K562 (cell line): ENCODE results near the gene TMEM187. TPM values are rescaled to one million over a fixed set of nuclear protein-coding genes. Genes with fewer than 3 reads are reported as not detected.

Experiments
- HEY1 ChIP-seq: fragments of 250-450 bp; sonication (Bioruptor Pico); IDR thresholded peaks from 2 replicates; pipeline ENCODE4 v1.5.0; 2020; ENCODE audit warnings: mild to moderate bottlenecking, moderate library complexity, borderline replicate concordance
- NFXL1 ChIP-seq: fragments of 450-650 bp; formaldehyde crosslinking; IDR thresholded peaks from 2 replicates; pipeline ENCODE4 v1.4.0; 2021; ENCODE audit warnings: mild to moderate bottlenecking
- RB1 ChIP-seq: fragments of 450-650 bp; IDR thresholded peaks from 2 replicates; pipeline ENCODE4 v1.6.1; 2017; ENCODE audit warnings: low read depth, mild to moderate bottlenecking
- RBBP5 ChIP-seq: fragments of 200-600 bp; sonication (generic); IDR thresholded peaks from 2 replicates; pipeline ENCODE4 v1.6.1; 2012; ENCODE audit warnings: borderline replicate concordance, mild to moderate bottlenecking, low read length, control low read depth, inconsistent platforms; ENCODE audit not compliant: insufficient read depth, poor library complexity, severe bottlenecking
- polyA plus RNA-seq, 8 experiments: library from polyadenylated mRNA; depleted of rRNA in 4 of 8; stranded (reverse) in 5 of 8; unstranded in 3 of 8; fragments of >200 nt; fragmentation: Nextera tagmentation in 2 of 8; fragmentation: Illumina TruSeq in 1 of 8; extraction: Ambion mirVana in 2 of 8; extraction: Trizol in 1 of 8; gene quantifications; 2 replicates each; pipeline versions ENCODE4 v1.2.1 to v1.2.3, GENCODE V29; 2011 to 2014; ENCODE audit warnings: inconsistent platforms in 1 of 8, missing spikeins in 1 of 8
- total RNA-seq, 7 experiments: library from RNA; depleted of rRNA in 6 of 7; stranded (reverse); fragments of >200 nt in 6 of 7; fragmentation: Illumina TruSeq in 2 of 7; extraction: Trizol in 2 of 7; gene quantifications; 2 replicates each; pipeline versions ENCODE4 v1.2.1 to v1.2.3, GENCODE V29; 2011 to 2021; ENCODE audit warnings: low replicate concordance in 1 of 7
- TF ChIP-seq, protein P1 (sequence below): fragments of 200-600 bp; sonication (generic); IDR thresholded peaks from one replicate; pipeline ENCODE4 v1.6.1; 2012; ENCODE audit warnings: mild to moderate bottlenecking, low read depth, low read length, inconsistent platforms
- TF ChIP-seq, protein P2 (sequence below): fragments of 450-650 bp; IDR thresholded peaks from 2 replicates; pipeline ENCODE4 v1.6.1; 2018; ENCODE audit warnings: mild to moderate bottlenecking, low read depth; ENCODE audit not compliant: partially characterized antibody
- TF ChIP-seq, protein P3 (sequence below), 2 experiments: fragments of 250-450 bp in 1 of 2; fragments of 450-650 bp in 1 of 2; sonication (Bioruptor Pico) in 1 of 2; IDR thresholded peaks; 2 replicates each; pipeline versions ENCODE4 v1.6.1 to v1.8.0; 2016 to 2021; ENCODE audit warnings: mild to moderate bottlenecking in 2 of 2, moderate library complexity in 2 of 2, missing compliant biosample characterization in 1 of 2, missing genetic modification characterization in 1 of 2
- TF ChIP-seq, protein P4 (sequence below): fragments of 450-650 bp; conservative IDR thresholded peaks from 2 replicates; pipeline ENCODE4 v1.6.1; 2016; ENCODE audit warnings: missing genetic modification characterization, low read depth, mild to moderate bottlenecking, missing compliant biosample characterization, moderate library complexity
- TF ChIP-seq, protein P5 (sequence below): fragments of 450-650 bp; IDR thresholded peaks from 2 replicates; pipeline ENCODE4 v1.7.0; 2016; ENCODE audit warnings: borderline replicate concordance

Gene TMEM187
- total and polyA plus RNA-seq, 9 of the 15 experiments (the other 6 are each of a cell fraction or from before 2014, with no cell fraction given): 0.13 to 6.4 (median 1.6) TPM

DNA sequence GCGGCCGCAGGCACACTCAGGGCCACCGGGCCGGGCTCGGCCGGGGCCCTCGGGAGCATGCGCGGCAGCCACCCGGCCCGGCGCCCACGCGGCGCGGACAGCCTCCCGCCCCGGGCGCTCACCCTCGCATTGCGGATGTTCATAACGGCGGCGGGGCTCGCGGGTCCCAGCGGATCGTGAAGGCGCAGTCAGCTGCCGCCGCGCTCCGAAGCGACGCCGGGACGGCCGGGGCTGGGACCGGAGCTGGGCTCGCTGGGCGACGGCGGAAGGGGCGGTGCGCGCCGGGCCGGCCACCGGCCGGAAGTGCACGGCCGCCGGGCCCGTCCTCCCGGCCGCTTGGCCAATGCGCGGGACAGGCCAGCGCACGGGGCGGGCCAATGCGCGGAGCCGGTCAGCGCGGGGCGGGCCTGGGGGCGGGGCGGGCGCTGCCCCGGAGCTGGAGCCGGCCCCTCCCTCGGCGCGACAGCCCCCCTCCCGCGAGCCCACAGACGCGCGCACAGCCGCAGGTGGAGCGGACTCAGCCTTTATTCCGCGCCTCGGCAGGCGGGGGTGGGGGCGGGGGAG, 37.7 kb upstream of the TMEM187 start, which contains the start of gene NAA10 (continued):
- TF ChIP-seq, protein P1, sequence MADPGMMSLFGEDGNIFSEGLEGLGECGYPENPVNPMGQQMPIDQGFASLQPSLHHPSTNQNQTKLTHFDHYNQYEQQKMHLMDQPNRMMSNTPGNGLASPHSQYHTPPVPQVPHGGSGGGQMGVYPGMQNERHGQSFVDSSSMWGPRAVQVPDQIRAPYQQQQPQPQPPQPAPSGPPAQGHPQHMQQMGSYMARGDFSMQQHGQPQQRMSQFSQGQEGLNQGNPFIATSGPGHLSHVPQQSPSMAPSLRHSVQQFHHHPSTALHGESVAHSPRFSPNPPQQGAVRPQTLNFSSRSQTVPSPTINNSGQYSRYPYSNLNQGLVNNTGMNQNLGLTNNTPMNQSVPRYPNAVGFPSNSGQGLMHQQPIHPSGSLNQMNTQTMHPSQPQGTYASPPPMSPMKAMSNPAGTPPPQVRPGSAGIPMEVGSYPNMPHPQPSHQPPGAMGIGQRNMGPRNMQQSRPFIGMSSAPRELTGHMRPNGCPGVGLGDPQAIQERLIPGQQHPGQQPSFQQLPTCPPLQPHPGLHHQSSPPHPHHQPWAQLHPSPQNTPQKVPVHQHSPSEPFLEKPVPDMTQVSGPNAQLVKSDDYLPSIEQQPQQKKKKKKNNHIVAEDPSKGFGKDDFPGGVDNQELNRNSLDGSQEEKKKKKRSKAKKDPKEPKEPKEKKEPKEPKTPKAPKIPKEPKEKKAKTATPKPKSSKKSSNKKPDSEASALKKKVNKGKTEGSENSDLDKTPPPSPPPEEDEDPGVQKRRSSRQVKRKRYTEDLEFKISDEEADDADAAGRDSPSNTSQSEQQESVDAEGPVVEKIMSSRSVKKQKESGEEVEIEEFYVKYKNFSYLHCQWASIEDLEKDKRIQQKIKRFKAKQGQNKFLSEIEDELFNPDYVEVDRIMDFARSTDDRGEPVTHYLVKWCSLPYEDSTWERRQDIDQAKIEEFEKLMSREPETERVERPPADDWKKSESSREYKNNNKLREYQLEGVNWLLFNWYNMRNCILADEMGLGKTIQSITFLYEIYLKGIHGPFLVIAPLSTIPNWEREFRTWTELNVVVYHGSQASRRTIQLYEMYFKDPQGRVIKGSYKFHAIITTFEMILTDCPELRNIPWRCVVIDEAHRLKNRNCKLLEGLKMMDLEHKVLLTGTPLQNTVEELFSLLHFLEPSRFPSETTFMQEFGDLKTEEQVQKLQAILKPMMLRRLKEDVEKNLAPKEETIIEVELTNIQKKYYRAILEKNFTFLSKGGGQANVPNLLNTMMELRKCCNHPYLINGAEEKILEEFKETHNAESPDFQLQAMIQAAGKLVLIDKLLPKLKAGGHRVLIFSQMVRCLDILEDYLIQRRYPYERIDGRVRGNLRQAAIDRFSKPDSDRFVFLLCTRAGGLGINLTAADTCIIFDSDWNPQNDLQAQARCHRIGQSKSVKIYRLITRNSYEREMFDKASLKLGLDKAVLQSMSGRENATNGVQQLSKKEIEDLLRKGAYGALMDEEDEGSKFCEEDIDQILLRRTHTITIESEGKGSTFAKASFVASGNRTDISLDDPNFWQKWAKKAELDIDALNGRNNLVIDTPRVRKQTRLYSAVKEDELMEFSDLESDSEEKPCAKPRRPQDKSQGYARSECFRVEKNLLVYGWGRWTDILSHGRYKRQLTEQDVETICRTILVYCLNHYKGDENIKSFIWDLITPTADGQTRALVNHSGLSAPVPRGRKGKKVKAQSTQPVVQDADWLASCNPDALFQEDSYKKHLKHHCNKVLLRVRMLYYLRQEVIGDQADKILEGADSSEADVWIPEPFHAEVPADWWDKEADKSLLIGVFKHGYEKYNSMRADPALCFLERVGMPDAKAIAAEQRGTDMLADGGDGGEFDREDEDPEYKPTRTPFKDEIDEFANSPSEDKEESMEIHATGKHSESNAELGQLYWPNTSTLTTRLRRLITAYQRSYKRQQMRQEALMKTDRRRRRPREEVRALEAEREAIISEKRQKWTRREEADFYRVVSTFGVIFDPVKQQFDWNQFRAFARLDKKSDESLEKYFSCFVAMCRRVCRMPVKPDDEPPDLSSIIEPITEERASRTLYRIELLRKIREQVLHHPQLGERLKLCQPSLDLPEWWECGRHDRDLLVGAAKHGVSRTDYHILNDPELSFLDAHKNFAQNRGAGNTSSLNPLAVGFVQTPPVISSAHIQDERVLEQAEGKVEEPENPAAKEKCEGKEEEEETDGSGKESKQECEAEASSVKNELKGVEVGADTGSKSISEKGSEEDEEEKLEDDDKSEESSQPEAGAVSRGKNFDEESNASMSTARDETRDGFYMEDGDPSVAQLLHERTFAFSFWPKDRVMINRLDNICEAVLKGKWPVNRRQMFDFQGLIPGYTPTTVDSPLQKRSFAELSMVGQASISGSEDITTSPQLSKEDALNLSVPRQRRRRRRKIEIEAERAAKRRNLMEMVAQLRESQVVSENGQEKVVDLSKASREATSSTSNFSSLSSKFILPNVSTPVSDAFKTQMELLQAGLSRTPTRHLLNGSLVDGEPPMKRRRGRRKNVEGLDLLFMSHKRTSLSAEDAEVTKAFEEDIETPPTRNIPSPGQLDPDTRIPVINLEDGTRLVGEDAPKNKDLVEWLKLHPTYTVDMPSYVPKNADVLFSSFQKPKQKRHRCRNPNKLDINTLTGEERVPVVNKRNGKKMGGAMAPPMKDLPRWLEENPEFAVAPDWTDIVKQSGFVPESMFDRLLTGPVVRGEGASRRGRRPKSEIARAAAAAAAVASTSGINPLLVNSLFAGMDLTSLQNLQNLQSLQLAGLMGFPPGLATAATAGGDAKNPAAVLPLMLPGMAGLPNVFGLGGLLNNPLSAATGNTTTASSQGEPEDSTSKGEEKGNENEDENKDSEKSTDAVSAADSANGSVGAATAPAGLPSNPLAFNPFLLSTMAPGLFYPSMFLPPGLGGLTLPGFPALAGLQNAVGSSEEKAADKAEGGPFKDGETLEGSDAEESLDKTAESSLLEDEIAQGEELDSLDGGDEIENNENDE: no peak
- TF ChIP-seq, protein P2, sequence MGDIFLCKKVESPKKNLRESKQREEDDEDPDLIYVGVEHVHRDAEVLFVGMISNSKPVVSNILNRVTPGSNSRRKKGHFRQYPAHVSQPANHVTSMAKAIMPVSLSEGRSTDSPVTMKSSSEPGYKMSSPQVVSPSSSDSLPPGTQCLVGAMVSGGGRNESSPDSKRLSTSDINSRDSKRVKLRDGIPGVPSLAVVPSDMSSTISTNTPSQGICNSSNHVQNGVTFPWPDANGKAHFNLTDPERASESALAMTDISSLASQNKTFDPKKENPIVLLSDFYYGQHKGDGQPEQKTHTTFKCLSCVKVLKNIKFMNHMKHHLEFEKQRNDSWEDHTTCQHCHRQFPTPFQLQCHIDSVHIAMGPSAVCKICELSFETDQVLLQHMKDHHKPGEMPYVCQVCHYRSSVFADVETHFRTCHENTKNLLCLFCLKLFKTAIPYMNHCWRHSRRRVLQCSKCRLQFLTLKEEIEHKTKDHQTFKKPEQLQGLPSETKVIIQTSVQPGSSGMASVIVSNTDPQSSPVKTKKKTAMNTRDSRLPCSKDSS: no peak
- TF ChIP-seq, protein P3, sequence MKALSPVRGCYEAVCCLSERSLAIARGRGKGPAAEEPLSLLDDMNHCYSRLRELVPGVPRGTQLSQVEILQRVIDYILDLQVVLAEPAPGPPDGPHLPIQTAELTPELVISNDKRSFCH (CRISPR knock-in tag; IDR thresholded peaks at IDR 0.05): no peak
- TF ChIP-seq, protein P3 (tag; IDR thresholded peaks at IDR 0.05): no peak
- TF ChIP-seq RBBP5 (peak; percentile 66), RB1 (no peak; the same call in 1 of the 2 replicates), HEY1 (CRISPR knock-in tag) (no peak), NFXL1 (CRISPR knock-in tag) (no peak)
- TF ChIP-seq, protein P4, sequence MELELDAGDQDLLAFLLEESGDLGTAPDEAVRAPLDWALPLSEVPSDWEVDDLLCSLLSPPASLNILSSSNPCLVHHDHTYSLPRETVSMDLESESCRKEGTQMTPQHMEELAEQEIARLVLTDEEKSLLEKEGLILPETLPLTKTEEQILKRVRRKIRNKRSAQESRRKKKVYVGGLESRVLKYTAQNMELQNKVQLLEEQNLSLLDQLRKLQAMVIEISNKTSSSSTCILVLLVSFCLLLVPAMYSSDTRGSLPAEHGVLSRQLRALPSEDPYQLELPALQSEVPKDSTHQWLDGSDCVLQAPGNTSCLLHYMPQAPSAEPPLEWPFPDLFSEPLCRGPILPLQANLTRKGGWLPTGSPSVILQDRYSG (tag): no peak
- TF ChIP-seq, protein P5, sequence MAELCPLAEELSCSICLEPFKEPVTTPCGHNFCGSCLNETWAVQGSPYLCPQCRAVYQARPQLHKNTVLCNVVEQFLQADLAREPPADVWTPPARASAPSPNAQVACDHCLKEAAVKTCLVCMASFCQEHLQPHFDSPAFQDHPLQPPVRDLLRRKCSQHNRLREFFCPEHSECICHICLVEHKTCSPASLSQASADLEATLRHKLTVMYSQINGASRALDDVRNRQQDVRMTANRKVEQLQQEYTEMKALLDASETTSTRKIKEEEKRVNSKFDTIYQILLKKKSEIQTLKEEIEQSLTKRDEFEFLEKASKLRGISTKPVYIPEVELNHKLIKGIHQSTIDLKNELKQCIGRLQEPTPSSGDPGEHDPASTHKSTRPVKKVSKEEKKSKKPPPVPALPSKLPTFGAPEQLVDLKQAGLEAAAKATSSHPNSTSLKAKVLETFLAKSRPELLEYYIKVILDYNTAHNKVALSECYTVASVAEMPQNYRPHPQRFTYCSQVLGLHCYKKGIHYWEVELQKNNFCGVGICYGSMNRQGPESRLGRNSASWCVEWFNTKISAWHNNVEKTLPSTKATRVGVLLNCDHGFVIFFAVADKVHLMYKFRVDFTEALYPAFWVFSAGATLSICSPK: no peak
